GM12878 (cell line): ENCODE data around the gene ACCS. TPM values are rescaled to one million over a fixed set of nuclear protein-coding genes. Genes with fewer than 3 reads are reported as not detected.

Source experiments
- ATAC-seq: fragments of 200-7000 bp; cut with Tn5 transposase; 3 replicates; pipeline ENCODE4 v1.9.1; 2020; ENCODE audit warnings: mild to moderate bottlenecking, moderate library complexity
- BruUV-seq: library from RNA; stranded (reverse); fragments of 400-500 nt; replicated peaks from 2 replicates; lab custom pipeline; 2021; lab: Mats Ljungman, UMichigan
- CTCF ChIA-PET: fragments of 300-600 bp; sonication (Branson Sonifier 250); formaldehyde crosslinking; extraction: SDS; loops from one replicate; lab custom pipeline; 2021; ENCODE audit warnings: inconsistent platforms; lab: Yijun Ruan, JAX
- POLR2A ChIA-PET: fragments of 350-600 bp; formaldehyde crosslinking; extraction: SDS; loops from one replicate; lab custom pipeline; 2021; ENCODE audit warnings: inconsistent platforms; lab: Charles Lee
- RAD21 ChIA-PET: fragments of 300-600 bp; sonication (Branson Sonifier 250); formaldehyde crosslinking; loops from one replicate; lab custom pipeline; 2023; ENCODE audit warnings: antibody characterized with exemption; ENCODE audit not compliant: unreplicated experiment; lab: Charles Lee
- SMC1A ChIA-PET: fragments of 300-600 bp; sonication (Branson Sonifier 250); formaldehyde crosslinking; loops from one replicate; lab custom pipeline; 2023; ENCODE audit not compliant: unreplicated experiment, uncharacterized antibody; lab: Charles Lee
- DNase-seq: peaks from one replicate; pipeline ENCODE4 v3.0.0-alpha.2; 2011; ENCODE audit warnings: low read depth, low spot score
- FAIRE-seq: peaks from 3 replicates; lab custom pipeline; 2011; peaks lifted over from hg19 to GRCh38; lab: Jason Lieb, UNC
- H2AFZ ChIP-seq: 2 replicates; pipeline ENCODE4 v1.6.0; 2011; ENCODE audit warnings: low read depth, low read length, control low read depth; ENCODE audit not compliant: control insufficient read depth
- H3K27ac ChIP-seq: 2 replicates; pipeline ENCODE4 v1.5.1; 2011; ENCODE audit warnings: control low read depth; ENCODE audit not compliant: control insufficient read depth, insufficient read depth
- H3K27me3 ChIP-seq, 2 experiments: replicated peaks in 1 of 2; 2 replicates each; pipeline versions ENCODE4 v1.6.0 to v1.6.1; 2011; ENCODE audit warnings: low read length in 1 of 2; ENCODE audit not compliant: control insufficient read depth in 2 of 2, insufficient read depth in 2 of 2
- H3K36me3 ChIP-seq, 2 experiments: 2 replicates each; pipeline ENCODE4 v1.5.1; 2011; ENCODE audit warnings: low read length in 1 of 2; ENCODE audit not compliant: control insufficient read depth in 2 of 2, insufficient read depth in 2 of 2
- H3K4me1 ChIP-seq: 2 replicates; pipeline ENCODE4 v1.6.1; 2011; ENCODE audit warnings: mild to moderate bottlenecking, low read length, moderate library complexity, mixed read lengths; ENCODE audit not compliant: control insufficient read depth, insufficient read depth
- H3K4me2 ChIP-seq: 2 replicates; pipeline ENCODE4 v1.6.0; 2011; ENCODE audit warnings: control low read depth; ENCODE audit not compliant: control insufficient read depth, insufficient read depth
- H3K4me3 ChIP-seq: fragments of 200-600 bp; sonication (generic); 2 replicates; pipeline ENCODE4 v1.5.1; 2016
- H3K79me2 ChIP-seq: 2 replicates; pipeline ENCODE4 v1.6.0; 2011; ENCODE audit warnings: low read length; ENCODE audit not compliant: control insufficient read depth, insufficient read depth
- H3K9ac ChIP-seq: 2 replicates; pipeline ENCODE4 v1.8.0; 2011; ENCODE audit warnings: low read length, control low read depth, mixed read lengths; ENCODE audit not compliant: control insufficient read depth, insufficient read depth
- H3K9me3 ChIP-seq: replicated peaks from 3 replicates; pipeline ENCODE4 v1.5.1; 2011; ENCODE audit warnings: mild to moderate bottlenecking, low read length; ENCODE audit not compliant: control insufficient read depth, insufficient read depth
- H4K20me1 ChIP-seq: 2 replicates; pipeline ENCODE4 v1.6.0; 2011; ENCODE audit not compliant: control insufficient read depth, insufficient read depth
- CHD2 ChIP-seq: IDR thresholded peaks from 2 replicates; pipeline ENCODE4 v1.6.1; 2011; ENCODE audit warnings: low read depth, low read length, improper control_type of control experiment, borderline replicate concordance
- ETV6 ChIP-seq, 2 experiments: fragments of 450-650 bp in 1 of 2; IDR thresholded peaks in 1 of 2; conservative IDR thresholded peaks in 1 of 2; 2 replicates each; pipeline ENCODE4 v1.6.1; 2014; ENCODE audit warnings: antibody characterized with exemption in 1 of 2, borderline replicate concordance in 1 of 2, low read depth in 1 of 2, mild to moderate bottlenecking in 1 of 2, moderate library complexity in 1 of 2
- SIX5 ChIP-seq: IDR thresholded peaks from 2 replicates; pipeline ENCODE4 v1.6.1; 2011; ENCODE audit warnings: mild to moderate bottlenecking, low read depth, low read length, moderate library complexity; ENCODE audit not compliant: severe bottlenecking
- SP1 ChIP-seq: IDR thresholded peaks from one replicate; pipeline ENCODE4 v1.6.1; 2011; ENCODE audit warnings: low read depth, low read length
- ZSCAN29 ChIP-seq: fragments of 450-650 bp; IDR thresholded peaks from 2 replicates; pipeline ENCODE4 v1.6.1; 2017; ENCODE audit warnings: mild to moderate bottlenecking, moderate library complexity
- WGBS: methylation state at CpG from one replicate; pipeline ENCODE4 v1.1.6; 2016; ENCODE audit warnings: low lambda C conversion rate; ENCODE audit not compliant: insufficient replicate concordance, insufficient coverage; ENCODE audit errors: missing lambda C conversion rate; 5-methylcytosine and 5-hydroxymethylcytosine counted together
- in situ Hi-C: fragments of 300-500 bp; cut with MboI; formaldehyde crosslinking; loops from 9 replicates; pipeline ENCODE4 v1.14.3; 2018; ENCODE audit warnings: mixed read lengths
- intact Hi-C: fragments of 100-400 bp; cut with micrococcal nuclease; formaldehyde crosslinking; loops from one replicate; pipeline ENCODE4 v1.14.2; 2022; ENCODE audit not compliant: unreplicated experiment
- polyA plus RNA-seq, 11 experiments: library from polyadenylated mRNA; depleted of rRNA in 4 of 11; unstranded in 6 of 11; stranded (reverse) in 5 of 11; fragments of >200 nt; fragmentation: Nextera tagmentation in 4 of 11; fragmentation: Illumina TruSeq in 1 of 11; extraction: Ambion mirVana in 4 of 11; extraction: Trizol in 1 of 11; gene quantifications; 1 replicate in 1 of 11; 2 replicates in 10 of 11; pipeline versions ENCODE4 v1.2.1 to v1.2.3, GENCODE V29; 2011 to 2016; ENCODE audit warnings: inconsistent platforms in 2 of 11, missing spikeins in 2 of 11, low read depth in 1 of 11
- total RNA-seq, 4 experiments: library from RNA; depleted of rRNA in 3 of 4; stranded (reverse); fragments of >200 nt in 3 of 4; fragmentation: Illumina TruSeq in 1 of 4; extraction: Trizol in 1 of 4; gene quantifications; 2 replicates each; pipeline versions ENCODE4 v1.2.1 to v1.2.3, GENCODE V29; 2013 to 2021
- TF ChIP-seq, protein P1 (sequence below): fragments of 450-650 bp; IDR thresholded peaks from 2 replicates; pipeline ENCODE4 v1.6.1; 2017; ENCODE audit warnings: low read depth, mild to moderate bottlenecking, moderate library complexity
- TF ChIP-seq, protein P2 (sequence below): fragments of 450-650 bp; IDR thresholded peaks from 2 replicates; pipeline ENCODE4 v1.6.1; 2016; ENCODE audit warnings: mild to moderate bottlenecking, moderate library complexity, borderline replicate concordance
- TF ChIP-seq, protein P3 (sequence below): IDR thresholded peaks from 2 replicates; pipeline ENCODE4 v1.6.1; 2011; ENCODE audit warnings: mild to moderate bottlenecking, low read depth, low read length, moderate library complexity; ENCODE audit not compliant: insufficient replicate concordance

The ACCS gene
- total and polyA plus RNA-seq, 10 of the 15 experiments (the other 5 are each of a cell fraction or from before 2014, with no cell fraction given): 4.8 to 35.9 (median 17.0) TPM

DNA sequence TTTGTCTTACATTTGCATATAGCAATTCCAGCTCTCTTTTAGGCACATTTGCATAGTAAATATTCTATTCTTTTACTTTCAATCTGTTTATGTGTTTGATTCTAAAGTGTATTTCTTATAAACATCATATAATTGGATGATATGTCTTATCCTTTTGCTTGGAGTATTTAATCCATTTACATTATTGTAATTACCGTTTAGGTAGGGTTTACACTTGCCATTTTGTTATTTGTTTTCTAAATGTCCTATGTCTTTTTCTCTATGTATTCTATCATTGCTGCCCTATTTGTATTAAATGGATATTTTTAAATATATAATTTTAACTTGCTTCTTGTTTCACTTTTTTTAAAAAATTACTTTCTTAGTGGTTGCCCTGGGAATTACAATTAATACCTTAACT, 41.1 kb upstream of the ACCS start:
- ChIA-PET CTCF (no interaction called here), SMC1A (no interaction called here), RAD21 (no interaction called here), POLR2A (no interaction called here)
- no peak overlapping the region for H3K9ac ChIP-seq
- no peak overlapping the region for H3K4me2 ChIP-seq
- H3K79me2 ChIP-seq: no peaks in the 10 kb centered on the region
- H3K4me1 ChIP-seq: no peaks in the 10 kb centered on the region
- intact Hi-C loops (no loop called here), in situ Hi-C loops (no loop called here)
- TF ChIP-seq SIX5: no peak
- H2AFZ ChIP-seq: no peak overlapping the region
- ATAC-seq (no peak), FAIRE-seq (no peak), DNase-seq (no peak)
- no TSS peak for BruUV-seq
- no peaks in the 10 kb centered on the region for H3K27me3 ChIP-seq
- no peaks in the 10 kb centered on the region for H3K36me3 ChIP-seq
- no peak overlapping the region for H3K4me3 ChIP-seq
- WGBS: 78% methylated on average over 1 of the region's 1 CpG
- no peak overlapping the region for H3K27ac ChIP-seq
- H4K20me1 ChIP-seq: no peaks in the 10 kb centered on the region
- H3K9me3 ChIP-seq: peaks cover 2% of the 10 kb centered on the region; the same call in 2 of the 3 replicates

DNA sequence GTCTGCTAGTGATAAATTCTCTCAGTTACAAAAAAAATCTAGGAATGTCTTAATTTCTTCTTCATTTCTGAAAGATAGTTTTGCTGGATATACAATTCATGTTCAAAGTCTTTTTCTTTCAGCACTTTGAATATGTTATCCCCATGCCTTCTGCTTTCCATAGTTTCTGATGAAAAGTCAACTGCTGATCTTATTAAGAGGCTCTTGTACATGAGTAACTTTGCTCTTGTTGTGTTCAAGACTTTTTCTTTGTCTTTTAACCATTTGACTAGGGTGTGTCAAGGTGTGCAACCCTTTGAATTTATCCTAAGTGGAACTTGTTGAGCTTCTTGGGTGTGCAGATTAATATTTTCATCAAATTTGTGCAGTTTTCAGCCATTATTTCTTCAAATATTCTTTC, 40.3 kb upstream of the ACCS start:
- Histone ChIP-seq H2AFZ (no peak overlapping the region), H3K27me3 (no peaks in the 10 kb centered on the region), H3K36me3 (no peaks in the 10 kb centered on the region), H3K9me3 (peaks cover 2% of the 10 kb centered on the region; the same call in 2 of the 3 replicates), H3K4me3 (no peak overlapping the region), H3K4me1 (no peaks in the 10 kb centered on the region), H3K79me2 (no peaks in the 10 kb centered on the region), H3K27ac (no peak overlapping the region), H4K20me1 (no peaks in the 10 kb centered on the region), H3K4me2 (no peak overlapping the region), H3K9ac (no peak overlapping the region)
- in situ Hi-C loops (no loop called here), intact Hi-C loops (no loop called here)
- ChIA-PET SMC1A (no interaction called here), POLR2A (no interaction called here), CTCF (no interaction called here), RAD21 (no interaction called here)
- no peak for ATAC-seq
- no peak for DNase-seq
- TF ChIP-seq, protein P1, sequence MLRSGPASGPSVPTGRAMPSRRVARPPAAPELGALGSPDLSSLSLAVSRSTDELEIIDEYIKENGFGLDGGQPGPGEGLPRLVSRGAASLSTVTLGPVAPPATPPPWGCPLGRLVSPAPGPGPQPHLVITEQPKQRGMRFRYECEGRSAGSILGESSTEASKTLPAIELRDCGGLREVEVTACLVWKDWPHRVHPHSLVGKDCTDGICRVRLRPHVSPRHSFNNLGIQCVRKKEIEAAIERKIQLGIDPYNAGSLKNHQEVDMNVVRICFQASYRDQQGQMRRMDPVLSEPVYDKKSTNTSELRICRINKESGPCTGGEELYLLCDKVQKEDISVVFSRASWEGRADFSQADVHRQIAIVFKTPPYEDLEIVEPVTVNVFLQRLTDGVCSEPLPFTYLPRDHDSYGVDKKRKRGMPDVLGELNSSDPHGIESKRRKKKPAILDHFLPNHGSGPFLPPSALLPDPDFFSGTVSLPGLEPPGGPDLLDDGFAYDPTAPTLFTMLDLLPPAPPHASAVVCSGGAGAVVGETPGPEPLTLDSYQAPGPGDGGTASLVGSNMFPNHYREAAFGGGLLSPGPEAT: no peak
- TF ChIP-seq SP1: no peak
- TF ChIP-seq CHD2: no peak
- no peak for TF ChIP-seq ZSCAN29
- TF ChIP-seq ETV6 (conservative IDR thresholded peaks at IDR 0.05 in 1 of 2, IDR thresholded peaks at IDR 0.05 in 1 of 2; ENCODE audit: borderline replicate concordance in 1 of 2, low read depth in 1 of 2): no peak
- TF ChIP-seq, protein P2, sequence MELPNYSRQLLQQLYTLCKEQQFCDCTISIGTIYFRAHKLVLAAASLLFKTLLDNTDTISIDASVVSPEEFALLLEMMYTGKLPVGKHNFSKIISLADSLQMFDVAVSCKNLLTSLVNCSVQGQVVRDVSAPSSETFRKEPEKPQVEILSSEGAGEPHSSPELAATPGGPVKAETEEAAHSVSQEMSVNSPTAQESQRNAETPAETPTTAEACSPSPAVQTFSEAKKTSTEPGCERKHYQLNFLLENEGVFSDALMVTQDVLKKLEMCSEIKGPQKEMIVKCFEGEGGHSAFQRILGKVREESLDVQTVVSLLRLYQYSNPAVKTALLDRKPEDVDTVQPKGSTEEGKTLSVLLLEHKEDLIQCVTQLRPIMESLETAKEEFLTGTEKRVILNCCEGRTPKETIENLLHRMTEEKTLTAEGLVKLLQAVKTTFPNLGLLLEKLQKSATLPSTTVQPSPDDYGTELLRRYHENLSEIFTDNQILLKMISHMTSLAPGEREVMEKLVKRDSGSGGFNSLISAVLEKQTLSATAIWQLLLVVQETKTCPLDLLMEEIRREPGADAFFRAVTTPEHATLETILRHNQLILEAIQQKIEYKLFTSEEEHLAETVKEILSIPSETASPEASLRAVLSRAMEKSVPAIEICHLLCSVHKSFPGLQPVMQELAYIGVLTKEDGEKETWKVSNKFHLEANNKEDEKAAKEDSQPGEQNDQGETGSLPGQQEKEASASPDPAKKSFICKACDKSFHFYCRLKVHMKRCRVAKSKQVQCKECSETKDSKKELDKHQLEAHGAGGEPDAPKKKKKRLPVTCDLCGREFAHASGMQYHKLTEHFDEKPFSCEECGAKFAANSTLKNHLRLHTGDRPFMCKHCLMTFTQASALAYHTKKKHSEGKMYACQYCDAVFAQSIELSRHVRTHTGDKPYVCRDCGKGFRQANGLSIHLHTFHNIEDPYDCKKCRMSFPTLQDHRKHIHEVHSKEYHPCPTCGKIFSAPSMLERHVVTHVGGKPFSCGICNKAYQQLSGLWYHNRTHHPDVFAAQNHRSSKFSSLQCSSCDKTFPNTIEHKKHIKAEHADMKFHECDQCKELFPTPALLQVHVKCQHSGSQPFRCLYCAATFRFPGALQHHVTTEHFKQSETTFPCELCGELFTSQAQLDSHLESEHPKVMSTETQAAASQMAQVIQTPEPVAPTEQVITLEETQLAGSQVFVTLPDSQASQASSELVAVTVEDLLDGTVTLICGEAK: no peak
- TF ChIP-seq, protein P3, sequence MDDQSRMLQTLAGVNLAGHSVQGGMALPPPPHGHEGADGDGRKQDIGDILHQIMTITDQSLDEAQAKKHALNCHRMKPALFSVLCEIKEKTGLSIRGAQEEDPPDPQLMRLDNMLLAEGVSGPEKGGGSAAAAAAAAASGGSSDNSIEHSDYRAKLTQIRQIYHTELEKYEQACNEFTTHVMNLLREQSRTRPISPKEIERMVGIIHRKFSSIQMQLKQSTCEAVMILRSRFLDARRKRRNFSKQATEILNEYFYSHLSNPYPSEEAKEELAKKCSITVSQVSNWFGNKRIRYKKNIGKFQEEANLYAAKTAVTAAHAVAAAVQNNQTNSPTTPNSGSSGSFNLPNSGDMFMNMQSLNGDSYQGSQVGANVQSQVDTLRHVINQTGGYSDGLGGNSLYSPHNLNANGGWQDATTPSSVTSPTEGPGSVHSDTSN: no peak
- no TSS peak for BruUV-seq
- FAIRE-seq: no peak
